Measurements from ENCODE around the gene POLG2.

GRCh38 chr17:64484380-64484779 is 12.5 kb downstream of the POLG2 start:
- TF ChIP-seq CTCF (conservative IDR thresholded peaks at IDR 0.05; ENCODE audit: low read length) = no peak
- TF ChIP-seq EZH2phosphoT487 (IDR thresholded peaks at IDR 0.05; ENCODE audit: borderline replicate concordance, low read depth, low read length) = no peak

Data from OCI-LY7 (cell line).